ENCODE data around the gene FKRP.
"Not testable (repeated sequence)": the region's sequence is repeated elsewhere in the genome, so short reads cannot be mapped to it uniquely, and the experiment has no call there.

Gene FKRP, protein sequence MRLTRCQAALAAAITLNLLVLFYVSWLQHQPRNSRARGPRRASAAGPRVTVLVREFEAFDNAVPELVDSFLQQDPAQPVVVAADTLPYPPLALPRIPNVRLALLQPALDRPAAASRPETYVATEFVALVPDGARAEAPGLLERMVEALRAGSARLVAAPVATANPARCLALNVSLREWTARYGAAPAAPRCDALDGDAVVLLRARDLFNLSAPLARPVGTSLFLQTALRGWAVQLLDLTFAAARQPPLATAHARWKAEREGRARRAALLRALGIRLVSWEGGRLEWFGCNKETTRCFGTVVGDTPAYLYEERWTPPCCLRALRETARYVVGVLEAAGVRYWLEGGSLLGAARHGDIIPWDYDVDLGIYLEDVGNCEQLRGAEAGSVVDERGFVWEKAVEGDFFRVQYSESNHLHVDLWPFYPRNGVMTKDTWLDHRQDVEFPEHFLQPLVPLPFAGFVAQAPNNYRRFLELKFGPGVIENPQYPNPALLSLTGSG

DNA sequence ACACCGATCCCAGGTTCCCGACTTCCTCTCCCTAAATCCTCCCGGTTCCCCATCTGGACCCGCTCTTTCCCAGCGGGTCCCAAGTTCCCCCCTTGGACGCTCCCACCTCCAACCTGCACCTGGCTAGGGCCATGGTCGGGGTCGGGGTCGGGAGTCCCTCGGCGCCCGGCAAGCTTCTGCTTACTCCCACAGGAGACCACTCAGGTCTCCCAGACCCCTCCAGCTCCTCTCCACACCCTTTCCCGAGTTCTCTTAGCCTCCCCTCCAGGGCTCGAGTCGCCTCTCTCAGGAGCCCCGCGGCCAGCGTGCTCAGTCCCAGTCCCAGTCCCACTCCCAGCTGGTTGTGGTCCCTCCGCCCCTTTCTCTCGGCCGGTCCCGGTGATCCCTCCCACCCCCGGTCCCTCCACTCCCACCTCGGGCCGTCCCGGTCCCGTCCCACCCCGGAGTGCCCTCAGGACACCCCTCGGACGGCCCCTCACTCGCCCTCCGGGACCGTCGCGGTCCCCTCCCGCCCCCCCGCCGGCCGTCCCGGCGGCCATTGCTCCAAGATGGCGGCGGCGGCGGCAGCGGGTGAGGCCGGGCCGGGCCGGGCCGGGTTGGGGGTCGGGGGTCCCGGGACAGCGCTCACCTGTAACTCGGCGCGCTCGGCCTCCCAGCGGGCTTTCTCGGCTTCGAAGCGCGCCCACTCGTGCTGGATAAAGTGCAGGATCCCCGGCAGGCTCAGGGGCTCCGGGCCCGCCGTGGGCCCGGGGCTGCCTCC is at the start of gene FKRP:
TSS of gene FKRP (plus strand) at position 537 of the 760 bp plus-strand sequence. CDS start 9,394 bp downstream, outside the sequence.
- peak; percentile 26 to 56 (median 39) for DNase-seq

DNA sequence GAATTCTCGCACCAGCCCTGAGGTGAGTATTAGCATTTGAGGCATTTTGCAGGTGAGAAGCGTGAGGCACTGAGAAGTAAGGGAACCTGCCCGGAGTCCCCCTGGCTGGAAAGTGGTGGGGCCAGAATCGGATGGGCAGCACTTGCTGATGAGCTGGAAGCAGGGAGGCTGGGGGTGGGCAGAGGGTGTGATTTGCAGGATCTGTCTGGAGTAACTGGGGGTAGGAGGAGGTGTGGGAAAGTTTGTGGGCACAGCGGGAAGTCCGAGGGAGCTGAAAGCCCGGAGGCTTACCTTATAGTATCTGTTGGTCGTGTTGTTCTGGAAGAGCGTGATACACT is 49.0 kb upstream of the FKRP start:
- DNase-seq: no peak

DNA sequence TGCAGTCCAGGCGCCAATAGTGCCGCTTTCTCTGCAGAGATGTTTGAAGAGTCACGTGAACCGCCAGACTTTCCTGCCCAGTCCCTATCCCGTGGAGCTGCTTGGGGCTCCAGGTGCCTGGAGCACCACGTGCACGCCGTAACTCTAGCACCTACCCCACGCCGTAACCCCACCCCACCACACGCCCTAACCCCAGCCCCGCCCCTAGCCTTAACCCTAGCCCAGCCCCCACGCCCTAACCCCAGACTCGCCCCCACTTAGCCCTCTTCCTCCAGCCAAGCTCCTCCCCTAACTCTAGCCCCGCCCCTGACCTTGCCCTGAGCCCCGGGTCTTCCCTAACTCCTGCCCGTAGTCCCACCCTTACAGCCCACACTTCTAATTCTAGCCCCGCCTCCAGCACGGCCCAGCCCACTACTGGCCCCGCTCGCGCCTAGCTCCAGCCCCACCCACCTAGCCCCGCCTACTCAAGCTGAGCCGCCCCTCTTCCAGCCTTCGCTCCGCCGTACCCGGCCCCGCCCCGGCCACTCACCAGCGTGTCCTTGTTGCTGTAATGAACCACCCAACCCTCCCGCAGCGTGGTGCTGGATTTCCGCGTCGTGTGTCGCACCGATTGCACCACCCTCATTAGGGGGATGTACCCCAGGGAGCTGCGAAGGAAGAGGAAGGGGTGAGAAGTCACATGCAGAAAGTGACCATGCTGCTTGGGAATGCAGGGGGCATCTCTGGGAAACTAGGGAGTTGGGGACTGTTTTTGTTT is 48.5 kb upstream of the FKRP start:
- DNase-seq: peak in 1 of 3 experiments; percentile 96

DNA sequence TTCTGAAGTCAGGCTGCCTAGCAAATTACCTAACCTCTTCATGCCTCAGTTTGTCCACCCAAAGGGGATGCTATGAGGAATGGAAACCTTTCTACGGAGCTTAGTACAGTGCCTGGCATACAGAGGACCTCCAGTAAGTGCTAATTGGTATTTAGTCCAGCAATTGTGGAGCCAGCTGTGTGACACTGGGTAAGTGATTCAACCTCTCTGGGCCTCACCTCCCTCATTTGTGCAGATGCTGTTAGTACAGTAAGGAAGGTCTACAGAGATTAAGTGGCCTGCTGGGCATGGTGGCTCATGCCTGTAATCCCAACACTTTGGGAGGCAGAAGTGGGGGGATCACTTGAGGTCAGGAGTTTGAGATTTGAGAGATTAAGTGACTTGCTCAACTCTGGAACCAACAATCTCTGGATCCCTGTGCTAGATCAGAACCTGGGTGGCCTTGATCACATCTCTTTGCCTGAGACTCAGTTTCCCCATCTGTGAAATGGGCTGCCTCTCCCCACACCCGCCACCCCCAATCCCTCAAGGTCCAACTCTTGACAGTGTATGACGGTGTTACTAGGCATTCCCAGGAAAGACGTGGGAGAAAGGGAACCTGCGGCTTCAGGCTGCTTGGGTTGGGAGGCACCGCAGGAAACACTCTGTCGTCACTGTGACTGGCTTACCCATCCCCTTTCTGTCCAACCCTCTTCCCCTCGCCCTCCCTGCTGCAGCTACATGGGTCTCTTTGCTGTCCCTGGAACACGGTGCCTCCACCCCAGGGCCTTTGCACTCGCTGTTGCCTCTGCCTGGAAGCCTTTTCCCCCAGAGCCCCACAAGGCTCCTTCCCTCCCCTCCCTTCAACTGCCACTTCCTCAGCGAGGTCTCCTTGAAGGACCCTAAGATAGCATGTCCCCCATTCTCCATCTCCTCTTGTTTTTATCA is 47.2 kb upstream of the FKRP start:
- DNase-seq: no peak

DNA sequence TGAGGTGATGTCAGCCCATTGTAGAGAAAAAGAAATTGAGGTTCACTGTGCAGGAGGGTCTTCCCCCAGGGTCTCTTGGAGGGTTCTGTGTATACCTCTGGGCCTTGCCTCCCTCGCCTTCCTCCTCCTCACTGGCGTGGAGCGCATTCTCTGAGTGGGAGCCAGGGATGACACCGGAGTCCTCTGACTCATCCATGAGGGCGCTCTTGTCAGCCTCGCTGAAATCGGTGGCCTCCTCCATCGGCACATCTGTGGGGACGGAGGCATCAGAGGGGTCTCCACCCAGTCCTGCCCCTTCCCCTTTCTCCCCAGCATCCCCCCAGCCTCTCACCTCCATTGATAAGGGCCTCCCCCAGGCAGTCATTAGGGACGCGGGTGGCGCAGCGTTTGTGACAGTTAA is 45.2 kb upstream of the FKRP start:
- no peak for DNase-seq

DNA sequence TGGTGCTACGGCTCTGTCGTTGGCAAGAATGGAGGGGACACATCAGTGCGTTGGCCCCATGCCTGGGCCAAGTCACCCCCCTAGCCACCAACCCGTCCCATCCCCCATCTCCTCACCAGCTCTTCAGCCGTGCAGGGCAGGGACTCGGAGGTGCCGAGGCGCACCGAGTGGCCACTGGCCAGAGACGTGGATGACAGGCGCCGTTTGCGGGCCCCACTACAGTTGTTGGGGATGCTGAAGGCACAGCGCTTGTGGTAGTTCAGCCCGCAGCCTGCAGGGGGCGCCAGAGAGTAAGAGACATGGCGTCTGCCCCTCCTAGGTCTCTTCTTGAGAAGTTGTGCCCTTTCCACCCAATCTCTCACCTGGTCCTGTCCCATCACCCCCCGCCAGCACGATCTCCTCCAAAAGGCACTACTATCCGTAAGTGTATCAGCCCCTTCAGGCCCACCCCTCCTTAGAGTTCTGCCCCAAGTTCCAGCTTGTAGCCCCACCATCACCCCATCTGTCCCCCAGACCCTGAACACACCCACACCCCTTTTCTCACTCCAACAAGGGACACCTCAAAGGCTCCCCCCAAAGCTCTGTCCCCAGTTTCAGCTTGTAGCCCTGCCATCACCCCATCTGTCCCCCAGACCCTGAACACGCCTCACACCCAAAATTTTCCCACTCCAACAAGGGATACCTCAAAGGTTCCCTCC is 41.3 kb upstream of the FKRP start:
- peak in 2 of 3 experiments; percentile 16 to 58 for DNase-seq

DNA sequence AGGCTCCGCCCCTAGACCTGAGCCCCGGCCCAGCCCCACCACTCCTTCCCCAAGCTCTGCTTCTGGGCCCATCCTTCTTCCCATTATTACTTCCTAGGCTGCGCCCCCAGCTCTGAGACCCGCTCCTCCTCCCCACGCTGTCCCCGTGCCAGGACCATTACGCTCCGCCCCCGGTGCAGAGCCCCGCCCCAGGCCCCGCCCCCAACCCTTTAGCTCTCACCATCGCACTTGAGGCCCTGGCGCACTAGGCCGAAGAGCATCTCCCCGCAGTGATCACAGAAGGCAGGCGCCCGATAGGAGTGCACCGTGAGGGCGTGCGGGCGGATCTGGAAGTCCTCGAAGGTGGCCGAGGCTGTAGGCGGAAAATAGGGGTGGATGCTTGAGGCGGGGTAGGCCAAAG is 35.2 kb upstream of the FKRP start:
- no peak for DNase-seq

DNA sequence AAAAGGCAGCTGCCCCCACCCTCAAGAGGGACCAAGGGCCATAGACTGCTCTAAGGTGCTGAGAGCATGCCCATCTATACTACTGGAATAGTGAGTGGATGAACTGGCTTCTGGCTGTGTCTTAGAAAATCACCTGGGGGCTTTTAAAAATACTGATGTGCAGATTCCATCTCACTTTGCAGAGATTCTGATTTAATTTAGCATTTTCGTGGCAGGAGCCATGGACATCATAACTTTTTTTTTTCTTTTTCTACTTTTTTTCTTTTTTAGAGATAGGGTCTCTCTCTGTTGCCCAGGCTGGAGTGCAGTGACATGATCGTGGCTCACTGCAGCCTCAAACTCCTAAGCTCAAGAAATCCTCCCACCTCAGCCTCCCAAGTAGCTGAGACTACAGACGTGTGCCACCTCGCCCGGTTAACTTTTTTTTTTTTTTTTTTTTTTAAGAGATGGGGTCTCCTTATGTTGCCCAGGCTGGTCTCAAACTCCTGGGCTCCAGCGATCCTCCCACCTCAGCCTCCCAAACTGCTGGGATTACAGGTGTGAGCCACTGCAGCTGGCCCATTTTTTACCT is 33.0 kb upstream of the FKRP start:
- not testable (repeated sequence) for DNase-seq

DNA sequence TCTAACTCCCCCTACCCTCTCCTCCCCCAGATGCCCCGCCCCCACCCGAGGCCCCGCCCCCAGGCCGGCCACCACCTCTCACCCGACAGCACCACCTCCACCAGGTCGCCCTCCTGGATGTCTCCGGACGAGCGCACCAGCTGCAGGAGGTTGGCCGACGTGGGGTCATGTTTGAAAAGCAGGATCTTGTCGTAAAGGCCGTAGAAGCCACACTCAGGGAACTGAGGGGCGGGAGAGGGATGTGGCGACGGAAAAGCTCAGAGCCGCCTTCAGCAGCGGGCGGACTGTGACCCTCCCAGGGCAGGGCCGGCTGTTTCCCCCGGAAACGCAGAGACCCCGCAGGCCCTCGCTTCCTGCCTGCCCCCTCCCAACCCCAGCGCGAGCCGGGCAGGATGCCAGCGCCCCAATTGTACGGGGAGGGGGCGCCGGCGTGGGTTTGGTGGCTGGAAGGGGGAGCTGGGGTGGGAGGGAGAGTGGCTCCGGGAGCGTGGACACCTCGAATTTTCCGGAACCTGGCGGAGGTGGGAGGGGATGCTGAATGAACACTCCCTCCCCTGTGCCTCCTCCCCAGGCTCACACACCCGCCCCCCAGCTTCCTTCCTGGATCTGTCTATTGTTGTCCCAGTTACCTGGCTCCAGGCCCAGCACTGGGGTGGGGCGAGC is 31.9 kb upstream of the FKRP start:
- DNase-seq: peak; percentile 41 to 73 (median 61)

DNA sequence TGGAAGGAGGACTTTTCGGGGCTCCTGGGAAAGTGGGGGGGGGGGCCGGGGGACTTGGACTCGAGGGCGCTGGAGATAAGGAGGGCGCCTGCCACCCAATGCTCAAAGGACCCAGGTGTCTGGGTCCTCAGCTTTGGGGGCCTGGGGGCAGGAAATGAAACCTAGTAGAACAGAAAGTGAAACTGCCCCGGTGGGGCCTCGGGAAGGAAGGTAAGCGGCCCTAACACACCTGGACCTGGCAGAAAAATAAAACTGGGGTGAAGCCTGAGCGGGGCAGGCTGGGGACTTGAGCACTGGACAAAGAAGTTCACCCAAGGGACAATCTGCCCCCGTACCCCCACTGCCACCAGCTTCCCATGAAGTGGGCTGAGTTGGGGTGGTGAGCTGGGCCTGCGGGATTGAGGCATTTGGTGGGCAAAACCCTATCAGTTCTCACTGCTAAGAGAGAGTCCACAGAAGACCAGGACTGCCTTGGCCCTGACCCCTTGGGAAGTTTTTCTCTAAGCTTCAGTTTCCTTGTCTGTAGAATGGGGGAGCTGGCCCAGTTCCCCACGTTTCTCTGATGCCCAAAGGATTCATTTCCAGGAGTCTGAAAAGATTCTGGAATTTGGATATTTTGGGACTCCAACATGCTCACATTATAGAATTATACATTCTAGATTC is 31.3 kb upstream of the FKRP start:
- no peak for DNase-seq

DNA sequence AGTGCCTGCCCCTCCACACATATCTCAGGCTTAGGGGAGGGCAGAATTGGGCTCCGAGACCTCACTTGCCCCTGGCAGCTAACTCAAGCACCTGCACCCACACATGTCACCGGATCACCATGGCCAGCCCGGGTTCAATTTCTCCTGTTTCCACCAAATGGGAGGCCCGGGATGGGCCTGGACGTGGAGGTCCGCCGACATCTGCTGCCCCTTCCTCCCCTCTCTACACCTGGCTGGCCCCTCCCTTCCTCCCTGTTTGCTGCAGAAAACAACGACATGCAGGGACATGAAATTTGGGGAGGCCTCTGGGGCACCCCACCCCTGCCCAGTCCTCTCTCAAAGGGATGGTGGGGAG is 30.3 kb upstream of the FKRP start:
- DNase-seq: no peak

DNA sequence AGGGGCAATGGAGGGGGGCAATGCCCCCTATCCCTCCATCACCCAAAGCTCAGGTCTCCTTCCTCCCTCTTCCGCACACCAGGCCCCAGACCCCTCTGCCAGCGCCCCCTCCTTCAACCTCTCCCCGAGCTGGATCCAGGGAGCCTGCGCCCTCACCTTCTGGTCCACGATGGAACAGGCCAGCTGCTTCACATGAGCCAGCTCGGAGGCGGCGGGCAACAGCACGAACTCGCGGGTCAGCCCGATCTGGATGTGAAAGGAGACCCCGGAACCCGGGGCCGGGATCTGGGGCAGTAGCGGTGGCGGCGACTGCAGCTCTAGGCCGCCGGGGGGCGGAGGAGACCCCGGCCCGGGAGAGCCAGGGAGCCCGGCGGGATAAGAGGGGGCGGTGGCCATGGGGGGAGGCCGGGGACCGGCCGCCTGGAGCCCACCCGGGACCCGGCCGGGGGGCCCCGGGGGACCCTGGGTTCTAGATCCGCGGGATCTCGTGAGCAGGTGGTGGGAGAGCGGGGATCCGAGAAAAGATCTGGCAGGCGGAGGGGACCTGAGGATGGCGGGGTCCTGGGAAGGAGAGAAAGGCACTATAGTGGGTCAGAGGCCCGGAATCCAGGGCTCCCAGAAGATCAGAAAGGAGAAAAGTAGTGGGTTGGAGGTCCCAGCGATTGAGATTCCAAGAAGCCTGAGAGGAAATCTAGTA is 29.7 kb upstream of the FKRP start:
- no peak for DNase-seq

DNA sequence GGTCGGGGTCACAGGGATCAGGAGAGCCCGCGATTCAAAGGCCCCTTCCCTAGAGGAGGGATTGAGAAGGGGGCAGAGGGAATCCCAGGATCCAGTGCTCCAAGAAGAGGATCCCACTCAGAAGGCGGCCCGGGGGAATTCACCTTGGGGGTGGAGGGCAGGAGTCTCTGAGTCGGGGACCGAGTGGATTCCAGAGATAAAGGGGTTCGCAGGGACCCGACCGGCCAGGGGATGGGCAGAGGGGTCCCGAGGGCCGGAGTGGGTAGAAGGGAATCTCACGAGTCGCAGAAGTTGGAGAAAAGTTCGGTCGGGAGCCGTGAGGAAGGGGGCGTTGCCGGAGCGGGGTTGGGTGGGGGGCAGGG is 29.2 kb upstream of the FKRP start:
- no peak for DNase-seq

DNA sequence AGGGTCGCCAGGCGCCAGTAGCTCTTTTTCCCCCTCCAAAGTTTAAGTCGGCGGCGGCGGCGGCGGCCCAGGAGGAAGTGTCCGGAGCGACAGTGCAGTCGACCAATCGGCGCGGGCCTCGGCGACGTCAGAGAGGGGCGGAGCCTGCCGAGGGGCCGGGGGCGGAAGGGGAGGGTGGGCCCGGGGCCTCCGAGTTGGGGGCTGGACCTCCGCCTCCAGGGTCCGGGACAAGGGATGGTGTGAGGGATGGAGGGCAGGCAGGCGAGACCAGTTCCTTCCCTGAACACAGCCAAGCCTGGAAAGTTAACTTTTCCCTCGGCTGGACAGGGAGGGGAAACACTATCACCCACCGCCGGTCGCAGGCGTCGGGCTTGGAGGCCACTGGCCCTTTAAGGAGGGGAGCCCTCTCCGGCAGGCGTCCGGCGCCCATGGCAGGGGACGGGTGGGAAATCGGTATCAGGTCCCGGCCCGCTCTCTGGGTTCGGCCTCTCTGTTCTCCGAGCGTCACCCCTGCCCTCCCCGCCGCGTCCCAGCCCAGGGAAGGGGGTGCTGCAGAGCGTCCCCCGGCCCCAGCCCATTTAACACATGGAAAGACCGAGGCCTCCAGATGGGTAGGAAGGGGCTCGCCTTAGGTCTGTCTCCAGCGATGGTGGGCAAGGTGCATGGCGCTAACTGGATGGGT is 28.7 kb upstream of the FKRP start, which contains the start of gene PRKD2:
TSS of gene PRKD2 (minus strand) at position 81 of the 682 bp plus-strand sequence. CDS start 744 bp downstream, outside the sequence.
- DNase-seq: peak; percentile 28 to 84 (median 29)

DNA sequence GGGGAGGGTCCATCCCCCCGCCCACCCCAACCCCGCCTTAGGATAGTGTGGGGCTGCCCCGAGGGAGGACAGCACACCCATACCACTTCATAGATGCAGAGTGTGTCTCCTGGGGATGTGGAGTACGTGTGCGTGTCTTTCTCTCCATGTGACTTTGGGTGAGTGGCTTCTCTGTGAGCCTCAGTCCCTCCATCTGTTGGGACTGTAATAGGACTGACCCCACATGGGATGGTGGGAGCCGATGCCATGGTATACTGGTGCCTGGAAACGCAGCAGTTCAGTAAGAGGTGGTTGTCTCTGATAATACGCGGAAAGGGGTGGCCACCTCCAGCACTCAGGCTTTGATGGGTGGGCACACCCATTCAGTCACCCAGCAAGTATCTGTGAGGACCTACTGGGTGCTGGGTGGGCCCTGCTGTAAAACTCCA is 28.1 kb upstream of the FKRP start:
- peak in 1 of 3 experiments; percentile 7 for DNase-seq

DNA sequence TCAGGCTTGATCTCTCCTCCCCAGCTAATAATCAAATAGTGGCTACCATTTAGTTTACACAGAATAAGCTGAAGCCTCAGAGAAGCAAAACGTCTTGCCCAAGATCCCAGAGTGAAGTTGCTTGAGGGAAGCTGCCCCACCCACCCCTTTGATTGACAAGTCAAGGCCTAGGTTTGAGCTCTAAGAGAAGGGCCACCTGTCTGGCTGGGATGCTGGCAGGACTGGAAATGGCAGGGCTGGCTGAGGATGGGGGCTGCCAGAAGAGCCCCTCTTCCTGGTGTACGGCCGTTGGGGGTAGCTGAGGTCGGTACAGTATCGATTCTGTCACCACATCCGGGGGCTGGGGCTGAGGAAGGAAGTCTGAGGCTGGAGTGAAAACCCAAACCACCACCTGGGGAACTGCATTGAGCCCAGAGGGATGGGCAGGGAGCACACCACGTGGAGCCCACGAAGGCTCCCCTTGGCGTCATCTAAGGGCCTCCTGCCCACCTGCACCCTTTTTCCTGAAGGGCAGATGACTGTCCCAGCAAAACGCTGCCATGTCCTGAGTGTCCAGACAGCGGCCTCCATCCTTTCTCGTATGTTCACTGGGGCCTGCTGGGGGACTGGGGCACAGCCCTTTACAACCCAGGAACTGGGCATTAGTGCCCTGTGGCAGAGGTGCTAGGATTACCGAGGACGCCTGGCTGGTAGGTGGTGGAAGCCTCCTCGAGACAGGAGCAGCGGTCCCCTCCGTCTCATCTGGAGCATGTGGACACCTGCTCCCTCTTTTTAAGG is 27.5 kb upstream of the FKRP start:
- DNase-seq: peak in 1 of 3 experiments; percentile 12

DNA sequence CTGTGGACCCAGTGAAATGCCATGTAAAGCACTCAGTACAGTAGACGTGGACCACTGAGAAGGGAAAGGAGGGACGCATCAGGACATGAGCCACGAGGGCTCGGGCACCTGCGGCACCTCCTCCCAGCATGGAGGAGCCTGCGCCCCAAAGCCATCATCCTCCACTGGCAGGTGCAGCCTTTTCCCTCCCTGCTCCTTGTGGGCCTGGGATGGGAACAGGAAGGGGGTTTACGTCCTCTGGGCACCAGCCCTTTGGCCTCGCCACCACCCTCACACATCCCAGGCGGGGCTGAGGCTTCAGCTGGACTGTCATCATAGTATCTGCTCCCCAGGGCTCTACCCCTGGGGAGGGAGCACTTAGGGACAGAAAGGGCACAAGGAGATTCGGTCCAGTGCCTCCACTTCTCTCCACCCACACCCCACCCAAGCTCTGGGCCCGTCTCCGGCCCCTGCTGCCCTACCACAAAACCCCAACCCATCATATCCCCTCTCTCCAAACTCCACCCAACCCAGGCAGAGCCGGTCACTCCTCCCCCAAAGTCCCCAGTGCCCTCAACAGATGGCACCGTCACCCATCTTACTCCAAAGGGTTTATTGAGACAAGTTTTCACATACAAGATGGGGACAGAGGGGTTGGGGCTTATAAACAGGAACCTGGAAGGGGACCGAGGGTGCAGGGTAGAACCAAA is 26.8 kb upstream of the FKRP start:
- no peak for DNase-seq
